Small intestine (tissue), 7 donors: ENCODE data around the gene CCNY. TPM values are rescaled to one million over a fixed set of nuclear protein-coding genes. Genes with fewer than 3 reads are reported as not detected.

Source experiments
- DNase-seq, 2 donors: peaks; one replicate each; pipeline versions ENCODE4 v3.0.0 to v3.0.0-alpha.2; 2013
- FAIRE-seq: peaks from 2 replicates; lab custom pipeline; 2012; peaks lifted over from hg19 to GRCh38; lab: Jason Lieb, UNC
- H3K27ac ChIP-seq, 3 donors: one replicate each; pipeline ENCODE4 v1.5.1; 2013; ENCODE audit warnings: low read length in 2 of 3, mild to moderate bottlenecking in 2 of 3, control low read depth in 1 of 3, inconsistent platforms in 1 of 3, low read depth in 1 of 3, moderate library complexity in 1 of 3
- H3K27me3 ChIP-seq, 3 donors: one replicate each; pipeline ENCODE4 v1.6.1; 2013; ENCODE audit warnings: low read length in 3 of 3, inconsistent platforms in 1 of 3; ENCODE audit not compliant: control insufficient read depth in 3 of 3, insufficient read depth in 3 of 3
- H3K36me3 ChIP-seq, 3 donors: one replicate each; pipeline ENCODE4 v1.6.1; 2013; ENCODE audit warnings: low read length in 3 of 3, inconsistent platforms in 1 of 3, low read depth in 1 of 3, mild to moderate bottlenecking in 1 of 3, moderate library complexity in 1 of 3; ENCODE audit not compliant: control insufficient read depth in 3 of 3, insufficient read depth in 2 of 3
- H3K4me1 ChIP-seq, 3 donors: one replicate each; pipeline ENCODE4 v1.6.1; 2013; ENCODE audit warnings: low read length in 2 of 3, inconsistent platforms in 1 of 3, low read depth in 1 of 3, mild to moderate bottlenecking in 1 of 3, moderate library complexity in 1 of 3; ENCODE audit not compliant: control insufficient read depth in 3 of 3, insufficient read depth in 2 of 3
- H3K4me3 ChIP-seq, 3 donors: one replicate each; pipeline ENCODE4 v1.5.1; 2013; ENCODE audit warnings: low read length in 3 of 3, control low read depth in 1 of 3, inconsistent platforms in 1 of 3, low read depth in 1 of 3, mild to moderate bottlenecking in 1 of 3, moderate library complexity in 1 of 3
- H3K9me3 ChIP-seq, 2 donors: one replicate each; pipeline ENCODE4 v1.6.1; 2013; ENCODE audit warnings: low read depth in 1 of 2, low read length in 1 of 2; ENCODE audit not compliant: control insufficient read depth in 2 of 2, insufficient read depth in 1 of 2
- WGBS, 3 donors: extraction: QIAGEN DNeasy Blood & Tissue Kit; methylation state at CpG; one replicate each; pipeline ENCODE4 v1.1.7; 2013; 5-methylcytosine and 5-hydroxymethylcytosine counted together
- polyA plus RNA-seq, 4 donors: library from polyadenylated mRNA; stranded (reverse) in 3 of 4; unstranded in 1 of 4; fragments of 200-250 nt in 3 of 4; fragments of 120-200 nt in 1 of 4; gene quantifications; one replicate each; pipeline versions ENCODE4 v1.2.1 to v1.2.3, GENCODE V29; 2013
- donor health status: healthy with polysubstance abuse.
- donor health status: control.
- donor health status: control.
- donor health status: Bipolar disorder and iron deficiency.
- donor health status: healthy.

The CCNY gene
- polyA plus RNA-seq, 4 donors = 26.7 to 50.2 (median 32.3) TPM

DNA sequence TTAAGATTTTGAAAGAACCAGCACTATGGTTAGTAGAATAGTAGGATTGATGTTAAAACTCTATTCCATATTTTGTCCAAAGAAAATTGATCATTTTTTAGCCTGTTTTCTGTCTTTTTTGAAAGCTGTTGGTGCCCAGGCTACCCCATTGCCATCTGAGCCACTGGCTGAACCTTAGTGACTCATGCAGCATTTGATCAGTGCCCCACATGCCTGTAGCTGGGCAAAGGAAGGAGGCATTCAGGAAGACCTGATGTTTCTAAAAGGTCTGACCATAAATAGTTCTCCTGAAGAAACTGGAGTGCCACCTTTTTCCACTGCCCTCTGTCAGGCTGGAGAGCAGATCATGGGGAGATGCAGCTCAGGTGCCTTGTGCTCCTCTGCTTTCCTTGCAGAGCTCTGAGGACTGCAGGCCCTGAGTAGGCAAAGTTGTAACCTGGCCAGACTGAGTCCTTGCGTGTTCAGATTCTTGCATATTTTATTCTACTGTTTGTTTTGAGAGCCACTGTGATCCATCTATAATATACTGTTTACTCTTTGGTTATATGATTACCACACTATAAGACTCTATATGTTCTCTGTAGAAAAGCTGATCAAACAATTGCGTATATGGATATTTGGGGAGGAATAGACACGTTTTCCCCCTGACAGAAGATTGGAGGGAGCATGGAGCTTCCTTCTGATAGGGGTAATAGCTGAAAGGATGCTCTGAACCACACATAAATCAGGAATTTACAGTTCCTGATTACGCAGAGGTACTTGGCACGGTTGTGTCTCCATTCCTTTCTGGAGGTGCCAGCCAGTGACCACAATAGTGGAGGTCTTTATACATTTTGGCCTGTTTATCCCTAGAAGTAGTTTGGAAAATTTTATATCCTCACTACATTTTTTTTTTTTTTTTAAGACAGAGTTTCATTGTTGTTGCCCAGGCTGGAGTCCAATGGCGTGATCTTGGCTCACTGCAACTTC is 219.9 kb downstream of the CCNY start:
- 93 to 98% (median 96%) methylated on average over 6 of the region's 6 CpGs for WGBS, 3 donors
- no peak for FAIRE-seq

DNA sequence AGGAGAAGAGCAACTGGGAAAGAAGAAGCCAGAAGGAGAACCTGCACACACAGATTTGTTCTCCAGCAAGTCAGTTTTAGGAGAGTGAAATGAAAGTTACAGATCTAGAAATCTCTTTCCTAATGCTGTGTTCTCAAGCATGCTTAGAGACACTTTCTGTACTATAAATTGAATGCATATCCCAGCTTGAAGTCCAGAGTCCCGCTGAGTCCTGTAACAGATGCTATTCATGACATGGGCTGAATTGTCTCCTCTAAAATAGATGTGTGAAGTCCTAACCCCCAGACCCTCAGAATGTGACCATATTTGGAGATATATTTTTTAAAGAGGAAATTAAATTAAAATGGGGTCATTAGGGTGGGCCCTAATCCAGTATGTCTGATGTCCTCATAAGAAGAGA is 222.0 kb downstream of the CCNY start:
- Histone ChIP-seq H3K9me3 (no peaks in the 10 kb centered on the region), H3K4me1 (no peaks in the 10 kb centered on the region), H3K4me3 (no peak overlapping the region), H3K36me3 (peaks cover 0 to 37% (median 2%) of the 10 kb centered on the region in 3 donors), H3K27ac (no peak overlapping the region), H3K27me3 (no peaks in the 10 kb centered on the region)
- 96 to 100% (median 97%) methylated on average over 1 of the region's 1 CpG for WGBS, 3 donors
- DNase-seq (no peak), FAIRE-seq (no peak)

More for the DNA sequence above, 219.9 kb downstream of the CCNY start:
- H3K4me3 ChIP-seq = no peak overlapping the region
- DNase-seq = no peak
- H3K36me3 ChIP-seq = peaks cover 2 to 34% (median 2%) of the 10 kb centered on the region in 3 donors
- no peaks in the 10 kb centered on the region for H3K4me1 ChIP-seq
- no peaks in the 10 kb centered on the region for H3K9me3 ChIP-seq
- no peak overlapping the region for H3K27ac ChIP-seq
- no peaks in the 10 kb centered on the region for H3K27me3 ChIP-seq

DNA sequence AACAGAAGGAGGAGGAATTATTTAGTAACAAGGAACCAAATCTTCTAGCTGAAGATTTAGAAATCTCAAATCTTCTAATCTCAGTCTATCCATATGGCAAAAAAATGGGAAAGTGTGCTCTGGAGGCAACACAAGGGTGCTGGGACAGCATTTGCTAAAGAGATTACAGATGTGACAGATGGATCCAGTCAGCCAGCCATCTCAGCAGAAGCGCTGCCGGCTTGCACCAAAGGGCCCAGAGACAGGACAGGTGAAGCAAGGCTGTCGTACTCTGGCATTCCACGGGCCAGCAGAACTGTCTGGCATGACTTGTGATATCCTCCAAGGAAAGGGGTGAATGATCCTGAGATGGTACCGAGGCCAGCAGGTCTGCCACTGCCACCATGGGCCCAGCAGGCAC is 223.1 kb downstream of the CCNY start:
- no peak for FAIRE-seq
- no peaks in the 10 kb centered on the region for H3K27me3 ChIP-seq
- H3K4me1 ChIP-seq = no peaks in the 10 kb centered on the region
- H3K36me3 ChIP-seq = peaks cover 0 to 36% (median 2%) of the 10 kb centered on the region in 3 donors
- no peak overlapping the region for H3K27ac ChIP-seq
- 94 to 98% (median 96%) methylated on average over 5 of the region's 5 CpGs for WGBS, 3 donors
- H3K4me3 ChIP-seq = no peak overlapping the region
- DNase-seq = no peak
- H3K9me3 ChIP-seq = no peaks in the 10 kb centered on the region

DNA sequence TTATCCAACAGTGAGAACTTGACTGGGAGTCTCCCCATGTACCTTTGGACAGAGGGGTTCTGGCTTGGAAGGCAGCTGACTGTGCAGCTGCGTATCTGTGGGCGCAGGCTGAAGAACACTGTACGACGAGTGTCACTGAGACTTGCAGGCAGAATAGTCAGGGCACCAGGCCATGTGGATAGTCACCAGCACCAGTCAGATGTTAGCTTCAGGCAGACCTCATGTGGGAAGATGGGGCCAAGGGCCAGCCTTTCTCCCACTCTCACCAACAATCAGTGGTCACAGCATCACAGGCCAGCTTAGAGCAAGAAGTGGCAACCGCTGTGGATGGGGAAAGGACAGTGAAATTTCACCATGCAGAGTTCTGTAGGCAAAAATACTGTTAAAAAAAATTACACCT is 225.4 kb downstream of the CCNY start:
- no peak for FAIRE-seq
- no peak overlapping the region for H3K27ac ChIP-seq
- H3K9me3 ChIP-seq = no peaks in the 10 kb centered on the region
- H3K36me3 ChIP-seq = peaks cover 2 to 51% (median 3%) of the 10 kb centered on the region in 3 donors
- WGBS, 3 donors = 91 to 95% (median 94%) methylated on average over 5 of the region's 5 CpGs
- no peak for DNase-seq
- no peaks in the 10 kb centered on the region for H3K4me1 ChIP-seq
- no peaks in the 10 kb centered on the region for H3K27me3 ChIP-seq
- no peak overlapping the region for H3K4me3 ChIP-seq

DNA sequence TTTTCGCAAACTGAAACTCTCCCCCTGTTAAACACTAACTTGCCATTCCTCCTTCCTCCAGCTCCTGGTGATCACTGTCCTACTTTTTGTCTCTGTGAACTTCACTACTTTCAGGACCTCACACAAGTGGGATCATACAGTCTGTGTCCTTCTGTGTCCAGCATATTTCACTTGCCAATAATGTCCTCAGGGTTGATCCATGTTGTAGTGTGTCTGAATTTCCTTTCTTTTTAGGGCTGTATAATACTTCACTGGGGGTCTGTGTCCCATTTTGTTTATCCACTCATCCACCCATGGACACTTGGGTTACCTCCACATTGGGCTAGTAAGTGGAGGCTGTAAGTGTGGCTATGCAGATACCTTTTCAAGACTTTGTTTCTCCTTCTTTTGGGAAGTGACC is 226.1 kb downstream of the CCNY start:
- Histone ChIP-seq H3K36me3 (peaks cover 2 to 51% (median 7%) of the 10 kb centered on the region in 3 donors), H3K27ac (no peak overlapping the region), H3K9me3 (no peaks in the 10 kb centered on the region), H3K4me1 (no peaks in the 10 kb centered on the region), H3K27me3 (no peaks in the 10 kb centered on the region), H3K4me3 (no peak overlapping the region)
- FAIRE-seq = no peak
- DNase-seq = no peak
- 90 to 100% (median 100%) methylated on average over 1 of the region's 1 CpG for WGBS, 3 donors

DNA sequence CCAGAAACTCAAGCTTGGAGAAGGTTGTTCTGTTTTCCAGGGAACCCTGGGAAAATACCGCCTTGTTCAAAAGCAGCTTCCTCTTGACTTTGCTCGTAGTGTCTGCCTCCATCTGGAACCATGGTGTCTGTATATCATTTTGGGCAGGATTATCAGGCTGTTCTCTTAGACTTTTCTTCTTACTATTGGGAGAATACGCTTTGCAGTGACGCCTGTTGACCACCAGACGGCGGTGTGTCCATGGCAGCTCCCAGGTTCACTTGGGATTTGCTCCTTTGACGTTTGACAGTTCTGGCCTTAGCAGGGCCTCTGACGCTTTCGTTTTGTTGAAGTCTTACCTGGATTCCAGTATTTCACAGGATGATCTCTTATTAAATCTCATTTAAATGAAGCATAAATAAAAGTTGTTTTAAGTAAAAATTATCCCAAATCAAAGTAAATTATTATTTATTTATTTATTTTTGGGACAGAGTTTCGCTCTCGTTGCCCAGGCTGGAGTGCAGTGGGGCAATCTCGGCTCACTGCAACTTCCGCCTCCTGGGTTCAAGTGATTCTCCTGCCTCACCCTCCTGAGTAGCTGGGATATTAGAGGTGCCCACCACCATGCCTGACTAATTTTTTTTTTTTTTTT is 227.1 kb downstream of the CCNY start:
- Histone ChIP-seq H3K4me1 (no peaks in the 10 kb centered on the region), H3K27me3 (no peaks in the 10 kb centered on the region), H3K27ac (no peak overlapping the region), H3K9me3 (no peaks in the 10 kb centered on the region), H3K36me3 (peaks cover 0 to 56% (median 8%) of the 10 kb centered on the region in 3 donors), H3K4me3 (no peak overlapping the region)
- 38 to 42% (median 42%) methylated on average over 13 of the region's 13 CpGs for WGBS, 3 donors
- DNase-seq (peak; percentile 67 to 71), FAIRE-seq (no peak)

DNA sequence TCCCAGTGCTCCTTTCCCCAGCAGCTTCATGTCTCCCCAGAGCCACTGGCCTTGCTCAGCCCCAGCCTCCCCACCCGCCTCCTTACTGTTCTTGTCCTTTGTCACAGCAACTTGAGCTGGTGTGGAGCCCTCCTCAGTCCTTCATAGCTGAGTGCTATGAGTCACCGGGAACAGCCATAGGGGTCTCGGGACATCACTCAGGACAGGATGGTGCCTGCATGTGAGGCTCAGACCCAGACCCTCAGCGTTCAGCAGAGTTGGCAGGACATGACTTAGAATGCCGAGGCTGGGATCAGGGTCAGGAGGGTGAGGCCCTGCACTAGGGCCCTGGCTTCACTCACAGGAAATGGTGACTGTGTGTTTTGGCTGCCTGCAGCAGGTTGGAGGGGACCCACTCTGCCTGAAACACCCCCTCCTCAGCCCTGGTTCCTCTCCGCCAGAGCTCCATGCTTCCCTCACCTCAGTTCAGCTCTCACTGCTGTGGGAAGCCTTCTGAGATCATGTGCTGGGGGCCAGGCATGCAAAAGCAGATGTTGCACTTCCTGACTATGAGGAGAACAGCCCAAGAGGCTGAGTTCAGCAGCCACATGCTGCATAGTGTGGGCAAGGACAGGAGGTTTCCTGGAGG is 228.1 kb downstream of the CCNY start:
- Histone ChIP-seq H3K27ac (peak overlapping the region in 1 of 3 donors; percentile 18), H3K27me3 (no peaks in the 10 kb centered on the region), H3K36me3 (peaks cover 0 to 65% (median 8%) of the 10 kb centered on the region in 3 donors), H3K4me3 (no peak overlapping the region), H3K9me3 (no peaks in the 10 kb centered on the region), H3K4me1 (no peaks in the 10 kb centered on the region)
- FAIRE-seq = no peak
- WGBS, 3 donors = 62 to 90% (median 78%) methylated on average over 6 of the region's 6 CpGs
- no peak for DNase-seq

DNA sequence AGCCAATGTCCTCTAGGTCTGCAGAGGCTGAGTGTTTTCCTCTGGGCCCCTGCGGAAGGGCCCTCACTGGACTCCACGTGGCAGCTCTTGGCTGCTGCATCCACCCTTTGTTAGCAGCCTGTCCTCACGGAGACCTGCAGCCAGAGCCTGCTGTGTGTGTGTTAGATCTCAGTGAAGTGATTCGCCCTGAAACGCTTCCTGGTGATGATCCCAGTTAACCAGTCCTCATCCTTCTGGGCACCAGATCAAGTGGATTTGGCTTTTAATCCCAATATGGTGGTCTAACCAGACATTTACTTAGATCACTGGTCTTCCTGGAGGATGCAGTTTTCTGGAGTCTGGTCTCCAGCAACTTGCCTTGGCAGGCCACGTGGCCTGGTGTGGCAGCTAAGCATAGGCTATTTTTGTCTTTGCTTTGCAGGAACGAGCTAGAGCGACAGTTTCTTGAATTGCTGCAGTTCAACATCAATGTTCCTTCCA is 229.3 kb downstream of the CCNY start:
- FAIRE-seq = no peak

More for the DNA sequence above, 229.3 kb downstream of the CCNY start:
- H3K36me3 ChIP-seq = peaks cover 0 to 62% (median 8%) of the 10 kb centered on the region in 3 donors
- no peaks in the 10 kb centered on the region for H3K27me3 ChIP-seq
- H3K4me3 ChIP-seq = no peak overlapping the region
- H3K9me3 ChIP-seq = no peaks in the 10 kb centered on the region
- DNase-seq = no peak
- WGBS, 3 donors = 71 to 94% (median 94%) methylated on average over 8 of the region's 8 CpGs
- H3K4me1 ChIP-seq = no peaks in the 10 kb centered on the region
- no peak overlapping the region for H3K27ac ChIP-seq
